ENCODE results near the gene SSTR3. TPM values are rescaled to one million over a fixed set of nuclear protein-coding genes. Genes with fewer than 3 reads are reported as not detected.

The SSTR3 gene
- total RNA-seq, 1 donor from 2014 or later: not detected

DNA sequence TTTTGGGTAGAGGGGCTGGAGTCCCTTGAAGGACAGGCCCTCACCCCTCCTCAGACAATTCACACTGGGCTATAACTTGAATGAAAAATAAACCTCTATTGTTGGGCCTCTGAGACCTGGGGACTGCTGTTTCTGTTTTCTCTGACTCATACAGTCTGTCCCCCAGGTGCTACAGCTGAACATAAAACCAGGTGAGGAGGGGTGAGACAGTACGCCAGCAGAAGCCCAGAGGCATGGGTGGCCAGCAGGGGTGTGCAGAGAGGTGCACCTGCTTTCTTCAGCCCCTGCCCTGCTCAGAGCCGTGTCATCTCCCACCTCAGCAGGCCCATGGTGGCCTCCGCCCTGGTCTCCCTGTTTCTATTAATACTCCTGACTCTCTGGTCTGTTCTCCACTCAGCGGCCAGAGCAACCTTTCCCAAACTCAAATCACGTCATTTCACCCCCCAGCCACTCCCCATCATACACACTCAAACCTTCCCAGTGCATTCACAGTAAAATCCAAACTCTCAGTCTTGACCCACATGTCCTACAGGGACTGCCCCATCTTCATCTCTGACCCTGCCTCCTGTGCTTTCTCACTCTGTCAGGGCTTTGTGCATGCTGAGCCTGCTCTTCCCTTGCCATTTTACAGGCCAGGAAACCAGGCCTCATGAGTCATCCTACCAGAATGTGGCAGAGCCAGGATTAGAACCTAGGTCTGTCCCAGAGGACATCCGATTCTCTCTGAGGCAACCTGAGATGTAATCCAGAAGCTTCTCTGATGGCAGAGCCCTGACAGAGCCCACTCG, 57.2 kb downstream of the SSTR3 start:
- TF ChIP-seq, protein P1, sequence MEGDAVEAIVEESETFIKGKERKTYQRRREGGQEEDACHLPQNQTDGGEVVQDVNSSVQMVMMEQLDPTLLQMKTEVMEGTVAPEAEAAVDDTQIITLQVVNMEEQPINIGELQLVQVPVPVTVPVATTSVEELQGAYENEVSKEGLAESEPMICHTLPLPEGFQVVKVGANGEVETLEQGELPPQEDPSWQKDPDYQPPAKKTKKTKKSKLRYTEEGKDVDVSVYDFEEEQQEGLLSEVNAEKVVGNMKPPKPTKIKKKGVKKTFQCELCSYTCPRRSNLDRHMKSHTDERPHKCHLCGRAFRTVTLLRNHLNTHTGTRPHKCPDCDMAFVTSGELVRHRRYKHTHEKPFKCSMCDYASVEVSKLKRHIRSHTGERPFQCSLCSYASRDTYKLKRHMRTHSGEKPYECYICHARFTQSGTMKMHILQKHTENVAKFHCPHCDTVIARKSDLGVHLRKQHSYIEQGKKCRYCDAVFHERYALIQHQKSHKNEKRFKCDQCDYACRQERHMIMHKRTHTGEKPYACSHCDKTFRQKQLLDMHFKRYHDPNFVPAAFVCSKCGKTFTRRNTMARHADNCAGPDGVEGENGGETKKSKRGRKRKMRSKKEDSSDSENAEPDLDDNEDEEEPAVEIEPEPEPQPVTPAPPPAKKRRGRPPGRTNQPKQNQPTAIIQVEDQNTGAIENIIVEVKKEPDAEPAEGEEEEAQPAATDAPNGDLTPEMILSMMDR (IDR thresholded peaks at IDR 0.05; ENCODE audit: insufficient read depth, low read length, poor library complexity, severe bottlenecking): no peak
- Histone ChIP-seq H3K27me3 (ENCODE audit: control insufficient read depth, insufficient read depth, low read length) (no peaks in the 10 kb centered on the region), H3K4me3 (ENCODE audit: low read depth, low read length) (no peak overlapping the region), H3K36me3 (ENCODE audit: control insufficient read depth, insufficient read depth, low read length) (no peaks in the 10 kb centered on the region)
- DNase-seq (ENCODE audit: low read depth): no peak

Other genes starting within 250 kb of the SSTR3 start
- 49.2 and 64.3 TPM in 2 replicates for gene TST, start 193.0 kb downstream of the SSTR3 start, total RNA-seq
- 186 and 219 TPM in 2 replicates for gene MPST, start 192.7 kb downstream of the SSTR3 start, total RNA-seq
- 32.9 and 35.3 TPM in 2 replicates for gene KCTD17, start 160.7 kb downstream of the SSTR3 start, total RNA-seq
- gene TMPRSS6, start 102.8 kb downstream of the SSTR3 start, total RNA-seq: not detected in 2 replicates
- gene IL2RB, start 62.6 kb downstream of the SSTR3 start, total RNA-seq: 0.08 and 1.7 TPM in 2 replicates
- 5.1 and 5.5 TPM in 2 replicates for gene C1QTNF6, start 24.2 kb downstream of the SSTR3 start, total RNA-seq
- 24.0 and 26.6 TPM in 2 replicates for gene RAC2, start 31.8 kb upstream of the SSTR3 start, total RNA-seq
- not detected in 2 replicates for gene CYTH4, start 70.0 kb upstream of the SSTR3 start, total RNA-seq
- 0.82 and 0.96 TPM in 2 replicates for gene ELFN2, start 215.0 kb upstream of the SSTR3 start, total RNA-seq